ENCODE measurements around the gene FITM1.

The FITM1 gene

GRCh38 chr14:24116128-24116814 lies 14.2 kb upstream of the FITM1 start:
- H3K27ac ChIP-seq = no peak overlapping the region
- CTCF ChIA-PET = interaction anchor here (0.5 kb wide), 1 partner anchor 148 kb away, joined by 3 read pairs; no protein-coding TSS in a partner anchor
- no peak for DNase-seq (ENCODE audit: low spot score)
- POLR2A ChIA-PET (ENCODE audit: low non-redundant PET) = interaction anchor here (1.7 kb wide), 1 partner anchor 31 kb away, joined by 3 read pairs; the partner anchor contains the start of gene RNF31
- TF ChIP-seq CTCF (conservative IDR thresholded peaks at IDR 0.05; ENCODE audit: low read depth) = no peak

- H3K27ac ChIP-seq = no peak overlapping the region
- ChIA-PET POLR2A (ENCODE audit: low non-redundant PET) (interaction anchor here (0.9 kb wide), 1 partner anchor 18 kb away, joined by 3 read pairs; the partner anchor contains the start of gene PSME1), CTCF (no interaction called here)
- no peak for TF ChIP-seq CTCF (conservative IDR thresholded peaks at IDR 0.05; ENCODE audit: low read depth)
- no peak for DNase-seq (ENCODE audit: low spot score)
These were observed 13.3 kb upstream of the FITM1 start for GRCh38 chr14:24117179-24117578.

GRCh38 chr14:24119691-24120090 lies 10.8 kb upstream of the FITM1 start:
- no peak for DNase-seq (ENCODE audit: low spot score)
- H3K27ac ChIP-seq = no peak overlapping the region
- ChIA-PET CTCF (no interaction called here), POLR2A (ENCODE audit: low non-redundant PET) (no interaction called here)
- no peak for TF ChIP-seq CTCF (conservative IDR thresholded peaks at IDR 0.05; ENCODE audit: low read depth)

GRCh38 chr14:24121210-24121609 lies 9.2 kb upstream of the FITM1 start:
- ChIA-PET CTCF (no interaction called here), POLR2A (ENCODE audit: low non-redundant PET) (no interaction called here)
- H3K27ac ChIP-seq = no peak overlapping the region
- TF ChIP-seq CTCF (conservative IDR thresholded peaks at IDR 0.05; ENCODE audit: low read depth) = no peak
- no peak for DNase-seq (ENCODE audit: low spot score)

- no peak overlapping the region for H3K27ac ChIP-seq
- CTCF ChIA-PET = no interaction called here
These were observed 8.0 kb upstream of the FITM1 start for GRCh38 chr14:24122416-24122815.

GRCh38 chr14:24122898-24123297 lies 7.6 kb upstream of the FITM1 start:
- no peak for DNase-seq (ENCODE audit: low spot score)
- CTCF ChIA-PET = interaction anchor here (1.4 kb wide), 1 partner anchor 14 kb away, joined by 3 read pairs; no protein-coding TSS in a partner anchor
- POLR2A ChIA-PET (ENCODE audit: low non-redundant PET) = interaction anchor here (0.6 kb wide), 1 partner anchor 238 kb away, joined by 5 read pairs; no protein-coding TSS in a partner anchor
- TF ChIP-seq CTCF (conservative IDR thresholded peaks at IDR 0.05; ENCODE audit: low read depth) = no peak
- H3K27ac ChIP-seq = peak overlapping the region; percentile 8

More at GRCh38 chr14:24122416-24122815, 8.0 kb upstream of the FITM1 start:
- TF ChIP-seq CTCF (conservative IDR thresholded peaks at IDR 0.05; ENCODE audit: low read depth) = no peak
- no peak for DNase-seq (ENCODE audit: low spot score)
- POLR2A ChIA-PET (ENCODE audit: low non-redundant PET) = interaction anchor here (0.6 kb wide), 1 partner anchor 239 kb away, joined by 5 read pairs; no protein-coding TSS in a partner anchor

Data from RWPE1 (cell line).